GM12878 (cell line): ENCODE data around the gene TAF11L14. TPM values are rescaled to one million over a fixed set of nuclear protein-coding genes. Genes with fewer than 3 reads are reported as not detected.

Source experiments
- ATAC-seq: fragments of 200-7000 bp; cut with Tn5 transposase; 3 replicates; pipeline ENCODE4 v1.9.1; 2020; ENCODE audit warnings: mild to moderate bottlenecking, moderate library complexity
- BruUV-seq: library from RNA; stranded (reverse); fragments of 400-500 nt; replicated peaks from 2 replicates; lab custom pipeline; 2021; lab: Mats Ljungman, UMichigan
- CTCF ChIA-PET: fragments of 300-600 bp; sonication (Branson Sonifier 250); formaldehyde crosslinking; extraction: SDS; loops from one replicate; lab custom pipeline; 2021; ENCODE audit warnings: inconsistent platforms; lab: Yijun Ruan, JAX
- POLR2A ChIA-PET: fragments of 350-600 bp; formaldehyde crosslinking; extraction: SDS; loops from one replicate; lab custom pipeline; 2021; ENCODE audit warnings: inconsistent platforms; lab: Charles Lee
- RAD21 ChIA-PET: fragments of 300-600 bp; sonication (Branson Sonifier 250); formaldehyde crosslinking; loops from one replicate; lab custom pipeline; 2023; ENCODE audit warnings: antibody characterized with exemption; ENCODE audit not compliant: unreplicated experiment; lab: Charles Lee
- SMC1A ChIA-PET: fragments of 300-600 bp; sonication (Branson Sonifier 250); formaldehyde crosslinking; loops from one replicate; lab custom pipeline; 2023; ENCODE audit not compliant: unreplicated experiment, uncharacterized antibody; lab: Charles Lee
- DNase-seq: peaks from one replicate; pipeline ENCODE4 v3.0.0-alpha.2; 2011; ENCODE audit warnings: low read depth, low spot score
- FAIRE-seq: peaks from 3 replicates; lab custom pipeline; 2011; peaks lifted over from hg19 to GRCh38; lab: Jason Lieb, UNC
- H2AFZ ChIP-seq: 2 replicates; pipeline ENCODE4 v1.6.0; 2011; ENCODE audit warnings: low read depth, low read length, control low read depth; ENCODE audit not compliant: control insufficient read depth
- H3K27ac ChIP-seq: 2 replicates; pipeline ENCODE4 v1.5.1; 2011; ENCODE audit warnings: control low read depth; ENCODE audit not compliant: control insufficient read depth, insufficient read depth
- H3K27me3 ChIP-seq, 2 experiments: replicated peaks in 1 of 2; 2 replicates each; pipeline versions ENCODE4 v1.6.0 to v1.6.1; 2011; ENCODE audit warnings: low read length in 1 of 2; ENCODE audit not compliant: control insufficient read depth in 2 of 2, insufficient read depth in 2 of 2
- H3K36me3 ChIP-seq, 2 experiments: 2 replicates each; pipeline ENCODE4 v1.5.1; 2011; ENCODE audit warnings: low read length in 1 of 2; ENCODE audit not compliant: control insufficient read depth in 2 of 2, insufficient read depth in 2 of 2
- H3K4me1 ChIP-seq: 2 replicates; pipeline ENCODE4 v1.6.1; 2011; ENCODE audit warnings: mild to moderate bottlenecking, low read length, moderate library complexity, mixed read lengths; ENCODE audit not compliant: control insufficient read depth, insufficient read depth
- H3K4me2 ChIP-seq: 2 replicates; pipeline ENCODE4 v1.6.0; 2011; ENCODE audit warnings: control low read depth; ENCODE audit not compliant: control insufficient read depth, insufficient read depth
- H3K4me3 ChIP-seq: fragments of 200-600 bp; sonication (generic); 2 replicates; pipeline ENCODE4 v1.5.1; 2016
- H3K79me2 ChIP-seq: 2 replicates; pipeline ENCODE4 v1.6.0; 2011; ENCODE audit warnings: low read length; ENCODE audit not compliant: control insufficient read depth, insufficient read depth
- H3K9ac ChIP-seq: 2 replicates; pipeline ENCODE4 v1.8.0; 2011; ENCODE audit warnings: low read length, control low read depth, mixed read lengths; ENCODE audit not compliant: control insufficient read depth, insufficient read depth
- H3K9me3 ChIP-seq: replicated peaks from 3 replicates; pipeline ENCODE4 v1.5.1; 2011; ENCODE audit warnings: mild to moderate bottlenecking, low read length; ENCODE audit not compliant: control insufficient read depth, insufficient read depth
- H4K20me1 ChIP-seq: 2 replicates; pipeline ENCODE4 v1.6.0; 2011; ENCODE audit not compliant: control insufficient read depth, insufficient read depth
- ASH2L ChIP-seq: fragments of 300-600, 200-600 bp; sonication (generic); IDR thresholded peaks from 2 replicates; pipeline ENCODE4 v1.6.1; 2017; ENCODE audit warnings: low read depth, mild to moderate bottlenecking, borderline replicate concordance
- BCL11A ChIP-seq: IDR thresholded peaks from 2 replicates; pipeline ENCODE4 v1.6.1; 2011; ENCODE audit warnings: low read depth, low read length
- CEBPZ ChIP-seq: fragments of 150-350 bp; IDR thresholded peaks from 2 replicates; pipeline ENCODE4 v1.6.1; 2016; ENCODE audit warnings: low read depth, low read length
- ETV6 ChIP-seq, 2 experiments: fragments of 450-650 bp in 1 of 2; IDR thresholded peaks in 1 of 2; conservative IDR thresholded peaks in 1 of 2; 2 replicates each; pipeline ENCODE4 v1.6.1; 2014; ENCODE audit warnings: antibody characterized with exemption in 1 of 2, borderline replicate concordance in 1 of 2, low read depth in 1 of 2, mild to moderate bottlenecking in 1 of 2, moderate library complexity in 1 of 2
- FOS ChIP-seq: IDR thresholded peaks from 3 replicates; pipeline ENCODE4 v1.6.1; 2011; ENCODE audit warnings: borderline replicate concordance; ENCODE audit not compliant: insufficient read length; ENCODE audit errors: extremely low read depth
- HDAC6 ChIP-seq: fragments of 200-600 bp; sonication (generic); IDR thresholded peaks from one replicate; pipeline ENCODE4 v1.8.0; 2017; ENCODE audit warnings: antibody characterized with exemption; ENCODE audit not compliant: unreplicated experiment
- LARP7 ChIP-seq: fragments of 450-650 bp; IDR thresholded peaks from 2 replicates; pipeline ENCODE4 v1.6.1; 2017; ENCODE audit warnings: mild to moderate bottlenecking
- MXI1 ChIP-seq: fragments of 150-350 bp; IDR thresholded peaks from 2 replicates; pipeline ENCODE4 v1.6.1; 2011; ENCODE audit warnings: low read depth, mild to moderate bottlenecking, inconsistent platforms, low read length, improper control_type of control experiment
- MYC ChIP-seq: IDR thresholded peaks from 2 replicates; pipeline ENCODE4 v1.6.1; 2011; ENCODE audit warnings: mild to moderate bottlenecking, low read length, moderate library complexity, inconsistent platforms; ENCODE audit not compliant: insufficient read depth, insufficient replicate concordance, insufficient read length, severe bottlenecking
- PBX3 ChIP-seq: IDR thresholded peaks from 2 replicates; pipeline ENCODE4 v1.6.1; 2011; ENCODE audit warnings: mild to moderate bottlenecking, low read depth, low read length, moderate library complexity; ENCODE audit not compliant: insufficient replicate concordance
- RAD21 ChIP-seq: IDR thresholded peaks from 2 replicates; pipeline ENCODE4 v1.6.1; 2011; ENCODE audit warnings: mild to moderate bottlenecking, low read depth, low read length, moderate library complexity; ENCODE audit not compliant: insufficient read depth
- SP1 ChIP-seq: IDR thresholded peaks from one replicate; pipeline ENCODE4 v1.6.1; 2011; ENCODE audit warnings: low read depth, low read length
- TCF12 ChIP-seq: IDR thresholded peaks from 2 replicates; pipeline ENCODE4 v1.6.1; 2011; ENCODE audit warnings: low read depth, mild to moderate bottlenecking, low read length
- ZNF24 ChIP-seq: fragments of 450-650 bp; IDR thresholded peaks from 2 replicates; pipeline ENCODE4 v1.6.1; 2017; ENCODE audit warnings: antibody characterized with exemption, mild to moderate bottlenecking
- ZSCAN29 ChIP-seq: fragments of 450-650 bp; IDR thresholded peaks from 2 replicates; pipeline ENCODE4 v1.6.1; 2017; ENCODE audit warnings: mild to moderate bottlenecking, moderate library complexity
- ZZZ3 ChIP-seq: IDR thresholded peaks from 2 replicates; pipeline ENCODE4 v1.6.1; 2011; ENCODE audit warnings: low read depth; ENCODE audit not compliant: control insufficient read depth, insufficient read length
- WGBS: methylation state at CpG from one replicate; pipeline ENCODE4 v1.1.6; 2016; ENCODE audit warnings: low lambda C conversion rate; ENCODE audit not compliant: insufficient replicate concordance, insufficient coverage; ENCODE audit errors: missing lambda C conversion rate; 5-methylcytosine and 5-hydroxymethylcytosine counted together
- in situ Hi-C: fragments of 300-500 bp; cut with MboI; formaldehyde crosslinking; loops from 9 replicates; pipeline ENCODE4 v1.14.3; 2018; ENCODE audit warnings: mixed read lengths
- intact Hi-C: fragments of 100-400 bp; cut with micrococcal nuclease; formaldehyde crosslinking; loops from one replicate; pipeline ENCODE4 v1.14.2; 2022; ENCODE audit not compliant: unreplicated experiment
- polyA plus RNA-seq, 11 experiments: library from polyadenylated mRNA; depleted of rRNA in 4 of 11; unstranded in 6 of 11; stranded (reverse) in 5 of 11; fragments of >200 nt; fragmentation: Nextera tagmentation in 4 of 11; fragmentation: Illumina TruSeq in 1 of 11; extraction: Ambion mirVana in 4 of 11; extraction: Trizol in 1 of 11; gene quantifications; 1 replicate in 1 of 11; 2 replicates in 10 of 11; pipeline versions ENCODE4 v1.2.1 to v1.2.3, GENCODE V29; 2011 to 2016; ENCODE audit warnings: inconsistent platforms in 2 of 11, missing spikeins in 2 of 11, low read depth in 1 of 11
- total RNA-seq, 4 experiments: library from RNA; depleted of rRNA in 3 of 4; stranded (reverse); fragments of >200 nt in 3 of 4; fragmentation: Illumina TruSeq in 1 of 4; extraction: Trizol in 1 of 4; gene quantifications; 2 replicates each; pipeline versions ENCODE4 v1.2.1 to v1.2.3, GENCODE V29; 2013 to 2021
- TF ChIP-seq, protein P1 (sequence below): IDR thresholded peaks from 2 replicates; pipeline ENCODE4 v1.6.1; 2011; ENCODE audit warnings: low read depth, low read length, improper control_type of control experiment, borderline replicate concordance
- TF ChIP-seq, protein P2 (sequence below): IDR thresholded peaks from 2 replicates; pipeline ENCODE4 v1.6.1; 2011; ENCODE audit warnings: borderline replicate concordance, low read depth, mild to moderate bottlenecking, moderate library complexity, mixed read lengths, low read length; ENCODE audit not compliant: insufficient read depth; ENCODE audit errors: extremely low read length

The TAF11L14 gene
- total and polyA plus RNA-seq, 10 of the 15 experiments (the other 5 are each of a cell fraction or from before 2014, with no cell fraction given), result not detected

DNA sequence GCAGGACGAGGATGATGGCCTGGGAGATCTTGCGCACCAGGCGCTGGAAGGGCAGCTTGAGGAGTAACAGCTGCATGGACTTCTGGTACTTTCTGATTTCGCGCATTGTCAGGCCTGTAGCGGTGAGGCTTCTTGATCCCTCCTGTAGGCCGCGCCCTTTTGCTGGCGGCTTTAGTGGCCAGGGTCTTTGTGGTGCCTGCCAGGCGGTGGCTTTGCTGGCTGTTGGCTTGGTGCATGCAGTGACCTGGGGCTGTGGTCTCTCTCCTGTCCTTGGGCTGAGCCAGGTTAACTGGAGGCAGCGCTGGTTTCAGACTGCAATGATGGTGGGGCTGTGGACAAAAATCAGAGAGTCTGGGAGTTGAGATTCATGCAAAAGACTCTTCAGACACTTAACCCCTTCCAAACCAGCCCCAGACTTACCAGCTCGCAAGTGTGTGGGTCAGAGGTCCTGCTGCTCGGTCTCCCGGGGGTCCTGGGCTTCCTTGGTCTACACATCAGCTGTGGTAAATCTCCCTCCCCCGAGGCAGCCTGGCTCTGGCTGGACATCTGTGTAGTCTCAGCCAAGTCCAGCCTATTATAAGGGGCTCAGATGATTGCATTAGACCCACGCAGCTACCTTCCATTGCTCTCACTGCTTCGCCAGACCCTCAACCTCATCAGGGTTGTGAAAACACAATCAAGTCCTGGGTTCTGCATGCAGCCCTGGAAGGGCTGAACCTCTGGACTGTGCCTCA, 19.2 kb upstream of the TAF11L14 start:
- Histone ChIP-seq H3K4me1 (no peaks in the 10 kb centered on the region), H3K9ac (no peak overlapping the region), H3K9me3 (no peaks in the 10 kb centered on the region), H3K79me2 (no peaks in the 10 kb centered on the region), H2AFZ (no peak overlapping the region), H3K36me3 (no peaks in the 10 kb centered on the region), H4K20me1 (no peaks in the 10 kb centered on the region), H3K27me3 (no peaks in the 10 kb centered on the region), H3K27ac (no peak overlapping the region), H3K4me2 (no peak overlapping the region), H3K4me3 (no peak overlapping the region)
- ATAC-seq (no peak), FAIRE-seq (no peak), DNase-seq (no peak)
- RAD21 ChIA-PET, result no interaction called here
- no TSS peak for BruUV-seq
- CTCF ChIA-PET, result no interaction called here
- POLR2A ChIA-PET, result no interaction called here
- in situ Hi-C loops, result no loop called here
- intact Hi-C loops, result no loop called here
- SMC1A ChIA-PET, result no interaction called here
- WGBS, result 57% methylated on average over 17 of the region's 17 CpGs
- TF ChIP-seq ZSCAN29 (no peak), ZZZ3 (no peak), HDAC6 (no peak), ETV6 (conservative IDR thresholded peaks at IDR 0.05 in 1 of 2, IDR thresholded peaks at IDR 0.05 in 1 of 2; ENCODE audit: borderline replicate concordance in 1 of 2, low read depth in 1 of 2) (no peak), BCL11A (no peak), PBX3 (no peak), ZNF24 (no peak), RAD21 (no peak), ASH2L (no peak), TCF12 (no peak), SP1 (no peak), LARP7 (no peak), MXI1 (no peak), MYC (no peak), FOS (no peak), CEBPZ (no peak)
- TF ChIP-seq, protein P1, sequence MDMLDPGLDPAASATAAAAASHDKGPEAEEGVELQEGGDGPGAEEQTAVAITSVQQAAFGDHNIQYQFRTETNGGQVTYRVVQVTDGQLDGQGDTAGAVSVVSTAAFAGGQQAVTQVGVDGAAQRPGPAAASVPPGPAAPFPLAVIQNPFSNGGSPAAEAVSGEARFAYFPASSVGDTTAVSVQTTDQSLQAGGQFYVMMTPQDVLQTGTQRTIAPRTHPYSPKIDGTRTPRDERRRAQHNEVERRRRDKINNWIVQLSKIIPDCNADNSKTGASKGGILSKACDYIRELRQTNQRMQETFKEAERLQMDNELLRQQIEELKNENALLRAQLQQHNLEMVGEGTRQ, result no peak
- TF ChIP-seq, protein P2, sequence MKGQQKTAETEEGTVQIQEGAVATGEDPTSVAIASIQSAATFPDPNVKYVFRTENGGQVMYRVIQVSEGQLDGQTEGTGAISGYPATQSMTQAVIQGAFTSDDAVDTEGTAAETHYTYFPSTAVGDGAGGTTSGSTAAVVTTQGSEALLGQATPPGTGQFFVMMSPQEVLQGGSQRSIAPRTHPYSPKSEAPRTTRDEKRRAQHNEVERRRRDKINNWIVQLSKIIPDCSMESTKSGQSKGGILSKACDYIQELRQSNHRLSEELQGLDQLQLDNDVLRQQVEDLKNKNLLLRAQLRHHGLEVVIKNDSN, result no peak
